Activated T-cell treated with anti-CD3 and anti-CD28 coated beads, Interleukin-2, amount 50 U/mL, for 72 hours (primary cell): ENCODE measurements around the gene ATP9B. TPM values are rescaled to one million over a fixed set of nuclear protein-coding genes. Genes with fewer than 3 reads are reported as not detected.
"Not testable (repeated sequence)": the region's sequence is repeated elsewhere in the genome, so short reads cannot be mapped to it uniquely, and the experiment has no call there.

Experiments
- ATAC-seq, 2 donors: fragments of 150-1000 bp; cut with Tn5 transposase; replicated peaks in 1 of 2; 2 replicates each; pipeline ENCODE4 v1.10.0; 2021; ENCODE audit warnings: moderate library complexity in 2 of 2, mild to moderate bottlenecking in 1 of 2
- DNase-seq, 2 donors: peaks; one replicate each; pipeline ENCODE4 v3.0.0; 2021 to 2022; ENCODE audit warnings: mixed read lengths in 1 of 2
- H3K27ac Mint-ChIP-seq: one replicate; pipeline ENCODE4 v1.8.0; 2022; ENCODE audit warnings: mild to moderate bottlenecking, moderate library complexity, mixed read lengths
- H3K27me3 Mint-ChIP-seq: one replicate; pipeline ENCODE4 v1.8.0; 2022; ENCODE audit warnings: low read depth, mixed read lengths
- H3K36me3 Mint-ChIP-seq, 2 donors: one replicate each; pipeline ENCODE4 v1.8.0; 2022; ENCODE audit warnings: mixed read lengths in 2 of 2, mild to moderate bottlenecking in 1 of 2; ENCODE audit not compliant: insufficient read depth in 2 of 2
- H3K4me1 Mint-ChIP-seq: one replicate; pipeline ENCODE4 v1.8.0; 2022; ENCODE audit warnings: low read depth, mixed read lengths
- H3K4me3 Mint-ChIP-seq, 2 donors: one replicate each; pipeline ENCODE4 v1.8.0; 2022; ENCODE audit warnings: mild to moderate bottlenecking in 2 of 2, mixed read lengths in 2 of 2, moderate library complexity in 2 of 2
- H3K9me3 Mint-ChIP-seq, 2 donors: one replicate each; pipeline ENCODE4 v1.8.0; 2022; ENCODE audit warnings: mixed read lengths in 2 of 2
- total RNA-seq, 2 donors: library from RNA; stranded (reverse); gene quantifications; one replicate each; pipeline ENCODE4 v1.2.3, GENCODE V29; 2022

The ATP9B gene
- total RNA-seq, 2 donors from 2014 or later, result 24.1 TPM

GRCh38 chr18:79274823-79275222, 205.6 kb downstream of the ATP9B start:
- Mint-ChIP-seq H3K9me3 (no peaks in the 10 kb centered on the region), H3K4me3 (peak overlapping the region in 1 of 2 donors; percentile 3), H3K4me1 (peaks cover 14% of the 10 kb centered on the region), H3K36me3 (peaks cover 9 to 11% of the 10 kb centered on the region in 2 donors), H3K27ac (no peak overlapping the region), H3K27me3 (no peaks in the 10 kb centered on the region)
- ATAC-seq (no peak), DNase-seq (no peak)

- peak overlapping the region; percentile 74 for H3K27ac Mint-ChIP-seq
- H3K4me3 Mint-ChIP-seq, result peak overlapping the region in 1 of 2 donors; percentile 3
- peaks cover 7 to 11% of the 10 kb centered on the region in 2 donors for H3K36me3 Mint-ChIP-seq
- ATAC-seq (no peak), DNase-seq (no peak)
- no peaks in the 10 kb centered on the region for H3K27me3 Mint-ChIP-seq
- no peaks in the 10 kb centered on the region for H3K9me3 Mint-ChIP-seq
- H3K4me1 Mint-ChIP-seq, result peaks cover 14% of the 10 kb centered on the region
These were observed 206.3 kb downstream of the ATP9B start for GRCh38 chr18:79275461-79275860.

- no peak overlapping the region for H3K27ac Mint-ChIP-seq
- H3K36me3 Mint-ChIP-seq, result peaks cover 7 to 9% of the 10 kb centered on the region in 2 donors
- peak in 1 of 2 donors; percentile 65 for ATAC-seq
These were observed 206.8 kb downstream of the ATP9B start for GRCh38 chr18:79275992-79276391.

GRCh38 chr18:79278896-79279295, 209.7 kb downstream of the ATP9B start:
- ATAC-seq, result no peak
- H3K4me3 Mint-ChIP-seq, result no peak overlapping the region
- no peak for DNase-seq
- H3K36me3 Mint-ChIP-seq, result peaks cover 4 to 7% of the 10 kb centered on the region in 2 donors
- no peak overlapping the region for H3K27ac Mint-ChIP-seq
- H3K4me1 Mint-ChIP-seq, result peaks cover 18% of the 10 kb centered on the region
- H3K9me3 Mint-ChIP-seq, result peaks cover 0 to under 1% of the 10 kb centered on the region in 2 donors
- H3K27me3 Mint-ChIP-seq, result no peaks in the 10 kb centered on the region

More at GRCh38 chr18:79275992-79276391, 206.8 kb downstream of the ATP9B start:
- no peaks in the 10 kb centered on the region for H3K9me3 Mint-ChIP-seq
- H3K4me1 Mint-ChIP-seq, result peaks cover 14% of the 10 kb centered on the region
- no peaks in the 10 kb centered on the region for H3K27me3 Mint-ChIP-seq
- peak in 1 of 2 donors; percentile 8 for DNase-seq
- H3K4me3 Mint-ChIP-seq, result peak overlapping the region in 1 of 2 donors; percentile 3

- Mint-ChIP-seq H3K27ac (no peak overlapping the region), H3K27me3 (no peaks in the 10 kb centered on the region), H3K36me3 (peaks cover 9 to 10% of the 10 kb centered on the region in 2 donors), H3K9me3 (peaks cover 2 to 3% of the 10 kb centered on the region in 2 donors), H3K4me1 (peaks cover 4% of the 10 kb centered on the region), H3K4me3 (no peak overlapping the region)
- no peak for DNase-seq
- ATAC-seq, result no peak
These were observed 214.1 kb downstream of the ATP9B start for GRCh38 chr18:79283131-79283810.

- no peak for DNase-seq
- no peak for ATAC-seq
- no peak overlapping the region for H3K4me3 Mint-ChIP-seq
- no peak overlapping the region for H3K27ac Mint-ChIP-seq
- peaks cover 4% of the 10 kb centered on the region for H3K4me1 Mint-ChIP-seq
- peaks cover 2 to 3% of the 10 kb centered on the region in 2 donors for H3K9me3 Mint-ChIP-seq
- no peaks in the 10 kb centered on the region for H3K27me3 Mint-ChIP-seq
- H3K36me3 Mint-ChIP-seq, result peaks cover 7 to 12% of the 10 kb centered on the region in 2 donors
These were observed 214.7 kb downstream of the ATP9B start for GRCh38 chr18:79283929-79284328.

- not testable (repeated sequence) for ATAC-seq, H3K4me1 Mint-ChIP-seq, H3K4me3 Mint-ChIP-seq, H3K27ac Mint-ChIP-seq, H3K9me3 Mint-ChIP-seq, H3K27me3 Mint-ChIP-seq, DNase-seq
- H3K36me3 Mint-ChIP-seq, result peaks cover 9 to 14% of the 10 kb centered on the region in 2 donors
These were observed 216.0 kb downstream of the ATP9B start for GRCh38 chr18:79285191-79285590.

- H3K9me3 Mint-ChIP-seq, H3K4me3 Mint-ChIP-seq, DNase-seq, ATAC-seq, H3K27me3 Mint-ChIP-seq, H3K4me1 Mint-ChIP-seq, H3K27ac Mint-ChIP-seq, H3K36me3 Mint-ChIP-seq: not testable (repeated sequence)
These were observed 221.2 kb downstream of the ATP9B start for GRCh38 chr18:79290409-79290808.

GRCh38 chr18:79290876-79291275, 221.7 kb downstream of the ATP9B start:
- no peak overlapping the region for H3K4me3 Mint-ChIP-seq
- no peak overlapping the region for H3K27ac Mint-ChIP-seq
- peaks cover 1 to 9% of the 10 kb centered on the region in 2 donors for H3K36me3 Mint-ChIP-seq
- H3K27me3 Mint-ChIP-seq, result no peaks in the 10 kb centered on the region
- ATAC-seq (no peak), DNase-seq (no peak)
- no peaks in the 10 kb centered on the region for H3K4me1 Mint-ChIP-seq
- H3K9me3 Mint-ChIP-seq, result no peaks in the 10 kb centered on the region

GRCh38 chr18:79294235-79294634, 225.0 kb downstream of the ATP9B start:
- Mint-ChIP-seq H3K36me3 (peaks cover under 1 to 3% of the 10 kb centered on the region in 2 donors), H3K27ac (no peak overlapping the region), H3K9me3 (no peaks in the 10 kb centered on the region), H3K4me1 (no peaks in the 10 kb centered on the region), H3K4me3 (no peak overlapping the region), H3K27me3 (no peaks in the 10 kb centered on the region)
- ATAC-seq (no peak), DNase-seq (no peak)

GRCh38 chr18:79299272-79299671, 230.1 kb downstream of the ATP9B start:
- no peak overlapping the region for H3K4me3 Mint-ChIP-seq
- no peak overlapping the region for H3K27ac Mint-ChIP-seq
- no peaks in the 10 kb centered on the region for H3K4me1 Mint-ChIP-seq

GRCh38 chr18:79299711-79300110, 230.5 kb downstream of the ATP9B start:
- Mint-ChIP-seq H3K9me3 (no peaks in the 10 kb centered on the region), H3K27me3 (no peaks in the 10 kb centered on the region), H3K4me1 (no peaks in the 10 kb centered on the region), H3K36me3 (no peaks in the 10 kb centered on the region), H3K27ac (no peak overlapping the region), H3K4me3 (no peak overlapping the region)
- DNase-seq (no peak), ATAC-seq (no peak)

More at GRCh38 chr18:79299272-79299671, 230.1 kb downstream of the ATP9B start:
- Mint-ChIP-seq H3K36me3 (no peaks in the 10 kb centered on the region), H3K9me3 (no peaks in the 10 kb centered on the region), H3K27me3 (no peaks in the 10 kb centered on the region)
- DNase-seq (no peak), ATAC-seq (no peak)

- Mint-ChIP-seq H3K4me3 (no peak overlapping the region), H3K36me3 (no peaks in the 10 kb centered on the region), H3K4me1 (no peaks in the 10 kb centered on the region), H3K27ac (no peak overlapping the region), H3K9me3 (no peaks in the 10 kb centered on the region), H3K27me3 (no peaks in the 10 kb centered on the region)
- DNase-seq (no peak), ATAC-seq (no peak)
These were observed 231.2 kb downstream of the ATP9B start for GRCh38 chr18:79300413-79300812.

GRCh38 chr18:79302120-79302519, 232.9 kb downstream of the ATP9B start:
- Mint-ChIP-seq H3K9me3 (no peaks in the 10 kb centered on the region), H3K4me1 (no peaks in the 10 kb centered on the region), H3K27ac (no peak overlapping the region), H3K36me3 (no peaks in the 10 kb centered on the region), H3K27me3 (no peaks in the 10 kb centered on the region), H3K4me3 (no peak overlapping the region)
- DNase-seq, result no peak
- no peak for ATAC-seq
